Urinary bladder (tissue), 4 donors: Measurements from ENCODE around the gene TIPRL. TPM values are rescaled to one million over a fixed set of nuclear protein-coding genes. Genes with fewer than 3 reads are reported as not detected.

Experiments
- DNase-seq: peaks from one replicate; pipeline ENCODE4 v3.0.0-alpha.2; 2015; ENCODE audit errors: extremely low spot score
- H3K27ac ChIP-seq: one replicate; pipeline ENCODE4 v1.5.1; 2013; ENCODE audit warnings: low read depth, mild to moderate bottlenecking, moderate library complexity
- H3K36me3 ChIP-seq: one replicate; pipeline ENCODE4 v1.6.1; 2013; ENCODE audit warnings: mild to moderate bottlenecking, moderate library complexity; ENCODE audit not compliant: insufficient read depth
- H3K4me1 ChIP-seq: one replicate; pipeline ENCODE4 v1.6.1; 2013; ENCODE audit warnings: mild to moderate bottlenecking, moderate library complexity; ENCODE audit not compliant: insufficient read depth
- H3K4me3 ChIP-seq: one replicate; pipeline ENCODE4 v1.5.1; 2013; ENCODE audit warnings: low read depth, low read length
- WGBS: extraction: QIAGEN DNeasy Blood & Tissue Kit; methylation state at CpG from one replicate; pipeline ENCODE4 v1.1.7; 2013; 5-methylcytosine and 5-hydroxymethylcytosine counted together
- polyA plus RNA-seq: library from polyadenylated mRNA; stranded (reverse); fragments of 200-250 nt; gene quantifications from one replicate; pipeline ENCODE4 v1.2.3, GENCODE V29; 2013
- total RNA-seq: library from RNA; depleted of rRNA; stranded (reverse); fragments of >200 nt; gene quantifications from one replicate; pipeline ENCODE4 v1.2.3, GENCODE V29; 2014
- donor health status: healthy with polysubstance abuse.
- donor health status: healthy.

TIPRL gene
- 58.9 TPM for total RNA-seq
- 24.6 TPM for polyA plus RNA-seq

- DNase-seq, result peak; percentile 95
- Histone ChIP-seq H3K36me3 (no peaks in the 10 kb centered on the region), H3K4me3 (peak within 1 kb of the TSS; percentile 84), H3K4me1 (no peaks in the 10 kb centered on the region), H3K27ac (peak within 1 kb of the TSS; percentile 77)
- under 1% methylated on average over 56 of the region's 56 CpGs for WGBS
Measured at GRCh38 chr1:168178638-168179437, at the start of gene TIPRL. Gene TIPRL, plus strand, starts transcription at chr1:168178962. Its CDS starts 116 bp downstream, at chr1:168179078.

GRCh38 chr1:168129933-168130332 lies 48.8 kb upstream of the TIPRL start:
- H3K4me3 ChIP-seq, result no peak overlapping the region
- H3K36me3 ChIP-seq, result no peaks in the 10 kb centered on the region
- H3K4me1 ChIP-seq, result no peaks in the 10 kb centered on the region
- DNase-seq, result no peak
- no peak overlapping the region for H3K27ac ChIP-seq
- 94% methylated on average over 6 of the region's 6 CpGs for WGBS

- H3K4me3 ChIP-seq, result no peak overlapping the region
- H3K27ac ChIP-seq, result no peak overlapping the region
- 59% methylated on average over 1 of the region's 1 CpG for WGBS
Measured at GRCh38 chr1:168134132-168134531, 44.6 kb upstream of the TIPRL start.

GRCh38 chr1:168134642-168135041 lies 44.1 kb upstream of the TIPRL start:
- no peaks in the 10 kb centered on the region for H3K4me1 ChIP-seq
- H3K36me3 ChIP-seq, result no peaks in the 10 kb centered on the region
- H3K27ac ChIP-seq, result no peak overlapping the region
- WGBS, result 79% methylated on average over 7 of the region's 7 CpGs
- no peak for DNase-seq
- no peak overlapping the region for H3K4me3 ChIP-seq

More at GRCh38 chr1:168134132-168134531, 44.6 kb upstream of the TIPRL start:
- Histone ChIP-seq H3K4me1 (no peaks in the 10 kb centered on the region), H3K36me3 (no peaks in the 10 kb centered on the region)
- no peak for DNase-seq

GRCh38 chr1:168135116-168135920 lies 43.4 kb upstream of the TIPRL start:
- 32% methylated on average over 12 of the region's 12 CpGs for WGBS
- DNase-seq, result no peak
- H3K27ac ChIP-seq, result no peak overlapping the region

GRCh38 chr1:168135921-168136708 lies 42.6 kb upstream of the TIPRL start:
- no peak for DNase-seq
- under 1% methylated on average over 62 of the region's 63 CpGs for WGBS
- no peaks in the 10 kb centered on the region for H3K36me3 ChIP-seq
- peak overlapping the region; percentile 67 for H3K4me3 ChIP-seq
- H3K4me1 ChIP-seq, result no peaks in the 10 kb centered on the region
- peak overlapping the region; percentile 54 for H3K27ac ChIP-seq

More at GRCh38 chr1:168135116-168135920, 43.4 kb upstream of the TIPRL start:
- H3K36me3 ChIP-seq, result no peaks in the 10 kb centered on the region
- peak overlapping the region; percentile 67 for H3K4me3 ChIP-seq
- no peaks in the 10 kb centered on the region for H3K4me1 ChIP-seq

GRCh38 chr1:168136709-168137514 lies 41.9 kb upstream of the TIPRL start, which contains the start of gene GPR161:
Gene GPR161, minus strand, starts transcription at chr1:168136930. Its CDS starts 32,080 bp downstream, at chr1:168104850.
- WGBS, result 2% methylated on average over 85 of the region's 86 CpGs
- DNase-seq, result no peak
- H3K4me1 ChIP-seq, result no peaks in the 10 kb centered on the region
- H3K4me3 ChIP-seq, result peak within 1 kb of the TSS; percentile 67
- H3K36me3 ChIP-seq, result no peaks in the 10 kb centered on the region
- H3K27ac ChIP-seq, result peak within 1 kb of the TSS; percentile 82

GRCh38 chr1:168137515-168137821 lies 41.3 kb upstream of the TIPRL start:
- WGBS, result 5% methylated on average over 6 of the region's 6 CpGs

GRCh38 chr1:168138134-168138533 lies 40.6 kb upstream of the TIPRL start:
- DNase-seq, result no peak
- H3K27ac ChIP-seq, result no peak overlapping the region
- no peak overlapping the region for H3K4me3 ChIP-seq
- 88% methylated on average over 5 of the region's 5 CpGs for WGBS
- no peaks in the 10 kb centered on the region for H3K36me3 ChIP-seq
- H3K4me1 ChIP-seq, result no peaks in the 10 kb centered on the region

More at GRCh38 chr1:168137515-168137821, 41.3 kb upstream of the TIPRL start:
- Histone ChIP-seq H3K4me1 (no peaks in the 10 kb centered on the region), H3K4me3 (peak overlapping the region; percentile 67), H3K27ac (peak overlapping the region; percentile 82), H3K36me3 (no peaks in the 10 kb centered on the region)
- no peak for DNase-seq

- Histone ChIP-seq H3K4me1 (no peaks in the 10 kb centered on the region), H3K36me3 (no peaks in the 10 kb centered on the region), H3K4me3 (no peak overlapping the region), H3K27ac (no peak overlapping the region)
- no peak for DNase-seq
Measured at GRCh38 chr1:168139070-168139469, 39.7 kb upstream of the TIPRL start.

- no peak for DNase-seq
- Histone ChIP-seq H3K27ac (no peak overlapping the region), H3K4me3 (no peak overlapping the region), H3K36me3 (no peaks in the 10 kb centered on the region), H3K4me1 (no peaks in the 10 kb centered on the region)
- 83% methylated on average over 3 of the region's 3 CpGs for WGBS
Measured at GRCh38 chr1:168141871-168142385, 36.8 kb upstream of the TIPRL start.

- Histone ChIP-seq H3K36me3 (no peaks in the 10 kb centered on the region), H3K4me1 (no peaks in the 10 kb centered on the region), H3K4me3 (no peak overlapping the region), H3K27ac (no peak overlapping the region)
- no peak for DNase-seq
- WGBS, result 28% methylated on average over 15 of the region's 15 CpGs
Measured at GRCh38 chr1:168145184-168146159, 33.3 kb upstream of the TIPRL start.
